Sciatic nerve (tissue), 2 donors: ENCODE results near the gene CASD1. TPM values are rescaled to one million over a fixed set of nuclear protein-coding genes. Genes with fewer than 3 reads are reported as not detected.

Source experiments
- ATAC-seq: fragments of 200-7000 bp; cut with Tn5 transposase; one replicate; pipeline ENCODE4 v1.9.1; 2020; ENCODE audit warnings: mild to moderate bottlenecking, moderate library complexity
- DNase-seq: peaks from one replicate; pipeline ENCODE4 v3.0.0-alpha.2; 2020; ENCODE audit warnings: low spot score
- intact Hi-C: fragments of 100-400 bp; cut with DNase I; formaldehyde crosslinking; loops from one replicate; pipeline ENCODE4 v1.14.2; 2022
- total RNA-seq: library from RNA; stranded (reverse); fragmentation: NEBNext Ultra II Directional; extraction: Animal tissue kit (Norgen Biotek cat#: 25700); gene quantifications from one replicate; pipeline ENCODE4 v1.2.1, GENCODE V29; 2021
- donor health status: DM: no; HTN: no; CAD: no.
- donor health status: DM: no; HTN: no; CAD: no.

Gene CASD1
- total RNA-seq, 1 donor from 2014 or later, result 37.1 TPM

DNA sequence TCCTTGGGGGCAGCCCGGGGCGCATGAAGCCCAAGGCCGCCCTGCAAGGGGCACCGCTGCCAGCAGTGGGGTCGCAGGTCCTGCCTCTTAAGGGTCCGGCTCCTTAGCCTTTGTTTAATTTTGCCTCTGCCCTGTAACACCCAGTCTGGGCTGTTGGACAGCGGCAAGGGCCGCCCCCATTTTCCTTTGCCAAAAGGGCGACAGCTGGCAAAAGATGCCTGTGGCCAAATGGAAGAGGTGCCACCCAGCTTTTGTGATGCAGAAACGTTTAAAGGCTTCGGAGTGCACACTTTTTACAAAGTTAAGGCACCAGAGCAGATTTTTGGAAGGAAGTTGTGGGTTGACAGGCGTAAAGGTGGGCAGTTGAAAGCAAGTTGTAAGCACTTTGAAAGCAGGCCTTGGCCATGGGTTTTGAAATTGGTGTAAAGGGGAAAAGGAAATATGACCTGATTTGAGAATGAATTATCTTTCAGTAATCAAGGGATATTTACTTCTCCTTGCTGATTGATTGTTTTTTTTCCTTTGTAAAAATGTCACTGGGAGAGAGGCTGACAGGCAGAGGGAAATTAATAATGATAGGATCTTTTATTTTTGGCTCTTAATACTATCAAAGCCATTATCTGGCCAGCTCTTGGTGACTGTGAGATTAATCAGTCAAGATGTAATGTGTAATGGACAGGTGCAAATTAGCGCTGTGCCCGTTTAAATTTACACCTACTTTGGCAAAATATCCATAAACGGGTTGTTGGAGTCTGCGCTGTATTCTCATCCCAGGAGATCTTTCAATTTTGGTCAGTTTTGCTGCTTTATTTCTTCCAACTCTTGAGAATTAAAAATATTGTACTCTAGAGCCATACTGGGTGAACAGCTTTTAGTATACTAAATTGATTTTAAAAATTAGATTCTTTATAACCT lies 1.2 kb downstream of the CASD1 start:
- intact Hi-C loops, result no loop called here
- DNase-seq (peak; percentile 60), ATAC-seq (peak; percentile 57)

GRCh38 chr7:94511718-94512117 lies 2.1 kb downstream of the CASD1 start:
- intact Hi-C loops, result no loop called here
- ATAC-seq (no peak), DNase-seq (no peak)

DNA sequence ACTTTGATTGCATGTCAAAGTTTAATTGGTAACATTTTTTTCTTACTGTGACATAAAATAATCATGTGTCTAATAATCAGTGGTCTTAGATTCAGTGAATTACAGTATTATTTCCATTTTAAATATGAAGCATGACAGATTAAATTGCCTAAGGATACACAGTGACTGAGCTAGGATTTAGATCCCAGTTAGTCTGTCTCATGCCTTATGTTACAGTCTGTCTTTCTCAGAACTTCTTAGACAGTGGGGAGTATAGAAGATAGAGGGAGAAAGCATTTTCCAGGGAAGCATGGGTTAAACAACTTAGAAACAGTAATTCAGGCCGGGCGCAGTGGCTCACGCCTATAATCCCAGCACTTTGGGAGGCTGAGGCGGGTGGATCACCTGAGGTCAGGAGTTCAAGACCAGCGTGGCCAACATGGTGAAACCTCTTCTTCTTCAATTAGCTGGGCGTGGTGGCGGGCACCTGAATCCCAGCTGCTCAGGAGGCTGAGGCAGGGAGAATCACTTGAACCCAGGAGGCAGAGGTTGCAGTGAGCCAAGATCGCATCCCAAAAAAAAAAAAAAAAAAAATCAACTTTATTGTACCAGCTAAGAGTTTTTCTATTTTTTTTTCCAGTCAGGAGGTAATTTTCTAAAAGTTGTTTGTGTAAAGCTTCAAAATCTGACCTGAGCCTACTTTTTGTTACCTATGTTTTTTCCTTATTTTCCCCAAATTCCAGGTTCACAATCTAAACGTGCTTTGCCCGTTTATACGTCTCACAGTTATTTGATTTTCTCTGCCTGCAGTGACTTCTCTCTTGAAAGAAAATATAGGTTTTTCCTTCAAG lies 3.3 kb downstream of the CASD1 start:
- no peak for ATAC-seq
- no peak for DNase-seq
- intact Hi-C loops, result no loop called here

DNA sequence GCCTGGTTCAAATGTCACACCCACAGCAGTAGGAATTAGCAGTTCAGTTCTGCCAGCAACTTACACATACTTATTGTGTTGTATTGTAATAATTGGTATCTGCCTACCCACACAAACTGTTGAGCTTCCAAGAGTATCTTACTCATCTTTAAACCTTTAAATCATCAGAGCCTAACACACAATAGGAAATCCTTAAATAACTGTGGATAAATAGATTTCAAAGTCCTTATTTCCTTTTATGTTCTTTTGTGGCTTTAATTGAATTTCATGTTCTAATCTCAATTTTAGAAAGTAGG lies 3.9 kb downstream of the CASD1 start:
- no peak for ATAC-seq
- DNase-seq, result no peak
- intact Hi-C loops, result no loop called here

DNA sequence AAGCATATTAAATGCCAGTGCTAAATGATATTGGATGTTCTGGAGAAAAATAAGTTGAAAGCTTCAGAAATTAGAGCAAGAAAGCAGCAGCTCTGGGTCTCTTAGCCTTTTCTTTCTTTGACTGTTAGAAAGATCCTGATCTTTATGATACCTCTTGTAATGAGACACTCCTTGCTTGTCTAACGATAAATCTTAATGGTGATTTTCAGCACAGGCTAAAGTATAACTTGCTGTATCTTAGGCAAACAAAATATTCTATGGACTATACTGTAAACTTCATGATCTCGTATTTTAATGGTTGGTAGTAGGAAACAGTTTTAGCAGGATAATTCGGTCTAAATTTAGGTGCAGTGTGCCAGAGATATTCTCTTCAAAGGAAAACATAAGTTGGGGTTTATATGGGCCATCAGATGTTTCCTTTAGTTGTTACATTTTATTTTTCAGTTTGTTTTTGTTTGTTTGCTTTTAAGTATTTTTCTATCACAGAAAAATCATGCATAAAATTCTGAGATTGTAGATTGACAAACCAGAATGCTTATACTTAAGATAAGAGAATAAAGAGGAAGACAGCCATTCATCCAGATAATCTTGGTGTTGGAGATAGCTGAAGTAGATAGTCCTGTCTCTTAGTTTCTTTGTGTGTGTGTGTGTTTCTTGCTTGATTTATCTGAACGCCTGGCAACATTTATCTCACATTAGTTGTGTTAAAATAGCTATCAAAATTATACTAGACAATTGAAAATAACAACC lies 4.7 kb downstream of the CASD1 start:
- ATAC-seq (no peak), DNase-seq (no peak)
- intact Hi-C loops, result no loop called here

GRCh38 chr7:94514917-94515316 lies 5.3 kb downstream of the CASD1 start:
- DNase-seq (no peak), ATAC-seq (no peak)
- intact Hi-C loops, result no loop called here

DNA sequence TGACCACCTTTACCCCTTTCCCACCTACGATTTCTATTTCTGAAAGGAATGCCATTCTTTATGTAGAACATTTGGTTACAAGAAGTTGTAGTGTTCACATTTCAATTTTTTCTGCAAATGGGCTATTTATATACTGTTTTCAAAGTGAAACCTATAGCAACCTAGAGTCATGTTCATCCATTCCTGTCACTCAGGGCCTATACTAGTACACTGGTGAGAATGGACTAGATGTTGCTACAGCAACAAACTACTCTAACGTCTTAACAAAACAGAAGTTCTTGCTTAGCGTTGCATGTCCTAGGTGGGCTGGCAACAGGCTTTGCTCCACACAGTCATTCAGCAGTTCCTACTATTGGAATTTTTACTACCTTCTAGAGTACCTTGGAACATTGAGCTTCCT lies 16.3 kb downstream of the CASD1 start:
- ATAC-seq (no peak), DNase-seq (no peak)
- intact Hi-C loops, result no loop called here

DNA sequence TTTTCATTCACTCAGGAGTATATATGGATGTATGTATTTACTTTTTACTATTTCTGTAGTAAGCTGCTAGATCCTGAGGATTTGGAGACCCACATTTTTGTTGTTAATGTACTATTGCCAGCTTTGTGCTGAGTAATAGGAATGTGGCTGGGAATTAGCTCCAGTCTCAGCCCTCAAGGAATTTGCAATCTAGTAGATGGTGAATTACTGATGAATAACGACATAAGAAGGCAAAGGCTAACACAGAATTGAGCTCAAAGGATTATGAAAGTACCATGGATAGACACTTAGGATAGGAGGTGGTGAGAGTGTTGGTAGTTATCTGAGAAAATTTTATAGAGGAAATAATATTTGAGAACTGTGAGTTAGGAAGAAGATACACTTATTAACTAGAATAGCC lies 19.9 kb downstream of the CASD1 start:
- intact Hi-C loops, result no loop called here
- ATAC-seq, result no peak
- no peak for DNase-seq

DNA sequence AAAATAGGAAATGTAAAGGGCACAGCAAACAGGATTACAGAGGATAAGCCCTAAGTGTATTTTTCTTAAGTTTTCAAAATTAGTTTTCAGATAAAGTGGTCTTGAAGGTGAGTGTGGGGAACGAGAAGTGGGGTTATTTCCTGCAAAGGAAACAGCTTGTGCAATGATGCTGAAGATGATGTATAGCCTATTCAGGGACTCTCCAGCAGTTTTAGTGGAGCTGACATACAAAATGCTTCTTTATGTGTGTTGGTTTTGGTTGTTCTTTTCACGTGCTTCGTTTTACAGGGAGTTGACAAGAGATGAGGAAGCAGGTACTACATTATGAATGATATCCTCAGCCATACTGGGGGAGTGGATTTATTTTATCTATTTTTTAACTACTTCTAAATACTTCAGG lies 20.5 kb downstream of the CASD1 start:
- no peak for DNase-seq
- intact Hi-C loops, result no loop called here
- no peak for ATAC-seq

DNA sequence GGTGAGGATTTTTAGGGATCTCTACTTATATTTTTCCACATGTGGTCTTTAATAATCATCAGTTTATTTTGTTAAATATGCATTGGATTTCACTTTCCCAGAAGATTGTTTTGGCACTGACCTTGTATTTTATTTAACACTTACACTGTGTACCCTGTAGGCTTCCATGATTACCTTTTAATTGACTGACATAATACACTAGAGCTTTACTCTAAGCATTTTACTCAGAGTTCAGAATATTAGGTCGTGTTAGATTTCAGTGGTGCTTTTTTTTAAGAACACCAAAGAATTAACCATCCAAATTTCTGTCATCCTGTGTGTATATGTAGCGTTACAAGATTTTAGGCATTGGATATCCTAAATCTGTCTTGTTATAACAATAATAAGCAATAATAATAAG lies 23.1 kb downstream of the CASD1 start:
- no peak for ATAC-seq
- no peak for DNase-seq
- intact Hi-C loops, result no loop called here

DNA sequence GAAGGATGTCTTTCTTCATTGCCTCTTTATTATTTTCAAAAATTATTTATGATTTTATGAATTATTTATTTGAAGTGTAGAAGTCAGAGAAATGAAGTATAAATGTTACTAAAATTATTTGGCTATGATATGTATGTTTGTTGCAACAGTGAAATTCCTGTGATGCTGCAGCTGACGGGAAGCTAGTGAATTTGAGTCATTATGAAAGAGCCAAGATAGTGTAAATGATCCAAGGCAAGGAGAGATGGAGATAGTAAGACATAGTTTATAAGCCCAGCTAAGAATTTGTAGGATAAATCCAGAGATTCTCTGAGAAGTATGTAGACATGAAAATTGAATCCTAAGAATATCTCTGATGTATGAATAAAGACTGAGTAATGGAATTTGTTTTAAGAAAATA lies 30.8 kb downstream of the CASD1 start:
- intact Hi-C loops, result no loop called here
- DNase-seq, result no peak
- no peak for ATAC-seq

GRCh38 chr7:94547126-94547525 lies 37.5 kb downstream of the CASD1 start:
- no peak for DNase-seq
- no peak for ATAC-seq
- intact Hi-C loops, result no loop called here

DNA sequence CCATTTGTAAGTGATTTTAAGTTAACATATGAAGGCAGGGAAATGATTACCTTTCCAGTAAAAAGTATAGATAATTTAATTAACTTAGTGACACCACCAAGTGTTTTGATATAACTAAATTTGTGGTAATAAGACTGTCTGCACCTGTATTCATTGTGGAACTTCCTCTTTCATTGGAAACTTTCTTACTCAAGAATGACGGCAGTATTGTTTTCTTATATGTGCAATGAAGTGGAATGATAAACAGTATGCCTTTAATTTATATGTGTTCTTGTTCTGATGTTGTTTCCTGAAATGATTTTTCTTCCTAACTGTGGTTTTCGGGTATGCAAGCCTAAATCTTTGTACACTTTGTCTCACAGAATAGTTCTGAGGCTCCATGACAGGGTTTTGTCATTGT lies 46.4 kb downstream of the CASD1 start:
- intact Hi-C loops, result no loop called here
- no peak for ATAC-seq
- no peak for DNase-seq

DNA sequence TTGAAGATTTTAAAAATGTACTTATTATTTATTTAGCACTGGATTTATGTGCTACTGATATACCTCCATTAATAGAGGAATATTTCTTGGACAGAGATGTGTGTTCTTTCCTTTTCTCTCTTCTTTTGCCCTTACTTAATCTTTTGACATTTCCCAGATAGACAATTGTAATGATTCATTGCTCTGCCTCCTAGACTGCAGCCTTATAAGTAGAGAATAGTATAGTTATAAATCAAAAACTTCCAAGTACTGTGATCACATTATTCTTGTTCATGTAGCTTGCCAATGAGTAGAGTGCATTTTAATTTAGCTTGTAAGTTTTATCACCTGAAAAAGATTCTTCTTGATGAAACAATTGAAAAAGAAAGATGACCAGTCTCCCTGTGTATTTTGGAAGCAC lies 47.6 kb downstream of the CASD1 start:
- DNase-seq, result no peak
- intact Hi-C loops, result no loop called here
- no peak for ATAC-seq

- ATAC-seq (no peak), DNase-seq (no peak)
- intact Hi-C loops, result loop anchor here (5.0 kb wide), 1 partner anchor 1607 kb away; no protein-coding TSS in a partner anchor
Measured at GRCh38 chr7:94559972-94560371, 50.4 kb downstream of the CASD1 start.

DNA sequence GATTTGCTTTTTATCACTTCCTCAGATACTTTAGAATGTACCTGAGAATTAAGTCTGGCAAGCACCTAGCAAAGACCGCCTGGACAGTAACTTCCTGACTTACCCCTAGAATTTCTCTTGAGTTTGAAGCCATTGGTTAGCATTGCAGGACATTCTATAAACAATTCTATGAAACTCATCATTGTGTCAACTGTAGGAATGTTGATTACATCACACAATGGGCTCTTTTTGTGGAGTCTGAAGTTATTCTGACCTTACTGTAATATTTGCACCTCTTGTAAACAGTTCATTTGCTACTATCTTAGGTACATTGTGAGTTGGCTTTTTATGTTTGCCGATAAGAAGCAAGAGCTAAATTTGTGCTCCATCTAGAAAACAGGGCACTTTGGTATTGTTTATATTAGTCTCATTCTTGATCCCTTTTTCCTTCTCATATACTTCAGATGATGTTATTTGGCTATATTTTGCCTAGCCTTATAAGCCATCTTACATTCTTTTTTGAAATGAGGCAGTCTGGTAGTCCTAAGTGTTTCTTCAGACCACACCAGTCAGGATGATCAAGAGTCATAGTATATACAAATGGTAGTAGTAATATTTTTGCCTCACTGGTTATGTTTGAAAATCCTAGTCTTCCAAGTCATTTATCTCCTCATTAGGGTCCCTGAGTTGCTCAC lies 52.4 kb downstream of the CASD1 start:
- DNase-seq, result no peak
- intact Hi-C loops, result loop anchor here (5.0 kb wide), 1 partner anchor 1605 kb away; no protein-coding TSS in a partner anchor
- ATAC-seq, result no peak

- ATAC-seq, result no peak
- DNase-seq, result no peak
Measured at GRCh38 chr7:94562525-94562924, 52.9 kb downstream of the CASD1 start.

DNA sequence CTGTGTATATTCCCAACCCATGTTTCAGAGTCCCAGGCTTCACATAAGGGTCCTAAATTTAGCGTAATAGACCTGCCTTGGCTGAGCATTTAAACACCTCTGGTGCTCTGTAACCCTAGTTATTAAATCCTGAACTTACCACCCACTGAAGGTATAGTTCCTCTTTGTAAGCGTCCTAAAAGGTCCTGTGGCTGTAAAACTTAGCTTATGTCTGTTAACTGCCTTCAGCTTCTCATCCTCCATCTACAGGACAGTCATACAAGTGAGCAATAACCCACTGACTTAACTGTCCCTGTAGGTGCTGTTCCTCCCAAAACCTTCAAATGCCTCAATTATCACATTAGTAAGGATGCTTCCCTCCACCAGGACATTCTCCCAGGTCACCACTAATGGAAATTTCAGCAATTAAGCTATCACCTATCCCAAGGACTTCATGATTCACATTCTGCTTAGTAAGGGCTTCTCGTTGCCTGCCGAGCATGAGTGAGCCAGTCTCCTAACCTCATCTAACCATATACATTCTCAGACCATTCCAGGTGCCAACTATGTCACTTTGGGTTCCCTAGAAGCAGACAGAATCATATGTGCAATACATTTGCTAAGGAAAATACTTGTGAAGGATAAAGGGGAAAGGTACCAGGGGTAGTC lies 55.8 kb downstream of the CASD1 start:
- ATAC-seq (no peak), DNase-seq (no peak)
- intact Hi-C loops, result no loop called here

More at GRCh38 chr7:94562525-94562924, 52.9 kb downstream of the CASD1 start:
- intact Hi-C loops, result loop anchor here (5.0 kb wide), 1 partner anchor 1605 kb away; no protein-coding TSS in a partner anchor

GRCh38 chr7:94567396-94567795 lies 57.8 kb downstream of the CASD1 start:
- ATAC-seq, result no peak
- no peak for DNase-seq
- intact Hi-C loops, result no loop called here
